ENCODE results near the gene ALX3. TPM values are rescaled to one million over a fixed set of nuclear protein-coding genes. Genes with fewer than 3 reads are reported as not detected.

The ALX3 gene
- polyA plus RNA-seq, 3 donors: not detected

DNA sequence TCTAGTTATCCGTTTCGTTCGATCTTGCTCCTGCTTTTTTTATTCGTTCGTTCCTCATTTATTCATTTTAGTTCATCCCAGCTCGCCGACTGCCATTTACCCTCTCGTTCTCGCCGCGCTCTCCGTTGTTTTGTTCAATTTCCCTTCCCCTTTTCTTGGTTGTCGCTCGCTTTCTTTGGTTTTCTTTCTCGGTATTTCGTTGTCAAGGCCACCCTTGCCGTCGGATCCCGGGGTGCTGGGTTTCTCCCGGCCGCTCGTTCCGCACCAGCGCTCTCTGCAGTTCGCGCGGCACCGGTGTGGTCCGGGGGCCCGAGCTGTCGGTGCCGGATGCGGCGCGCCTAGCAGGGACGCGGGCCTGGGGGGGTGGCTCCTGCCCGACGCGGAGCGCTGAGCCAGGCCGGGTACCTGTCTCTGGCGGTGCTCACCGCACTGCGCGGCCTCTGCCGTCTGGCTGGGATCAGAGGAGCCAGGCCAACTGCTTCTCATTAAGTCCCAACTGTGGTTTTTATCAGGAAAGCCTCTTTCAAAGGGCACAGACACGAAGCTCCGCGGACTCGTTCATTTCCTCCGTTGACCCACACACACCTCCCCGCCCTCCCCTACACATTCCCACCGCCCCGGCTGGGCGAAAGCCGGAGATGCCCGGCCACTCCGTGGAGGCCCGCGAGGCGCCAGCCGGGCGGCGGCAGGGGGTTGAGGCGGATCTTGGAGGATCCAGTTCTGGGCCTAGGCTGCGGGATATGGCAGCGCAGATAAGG lies 1.6 kb downstream of the ALX3 start:
- H3K9me3 ChIP-seq (replicated peaks in 1 of 2; ENCODE audit: control insufficient read depth in 1 of 2, insufficient read depth in 1 of 2, low read length in 2 of 2): peaks cover 0 to 27% of the 10 kb centered on the region in 2 donors
- H3K9ac ChIP-seq (ENCODE audit: insufficient read depth, low read length, poor library complexity, severe bottlenecking): no peak overlapping the region
- H3K79me2 ChIP-seq (ENCODE audit: insufficient read depth, low read length): no peaks in the 10 kb centered on the region
- Mint-ChIP-seq H3K27ac (peak overlapping the region in 1 of 7 donors; percentile 9), H3K27me3 (ENCODE audit: low read depth in 3 of 3) (peaks cover 76 to 92% (median 77%) of the 10 kb centered on the region in 3 donors), H3K36me3 (peaks cover 3 to 18% of the 10 kb centered on the region in 2 donors), H3K9me3 (peaks cover 0 to 20% (median 9%) of the 10 kb centered on the region in 7 donors), H3K4me3 (peak overlapping the region; percentile 72 to 99), H3K4me1 (peaks cover 28% of the 10 kb centered on the region)
- intact Hi-C loops (cut with micrococcal nuclease): no loop called here
- peaks cover 27 to 32% of the 10 kb centered on the region in 2 donors for H3K4me1 ChIP-seq (ENCODE audit: control insufficient read depth in 1 of 2, insufficient read depth in 2 of 2, low read length in 2 of 2)
- peaks cover 53 to 77% of the 10 kb centered on the region in 2 donors for H3K27me3 ChIP-seq (ENCODE audit: control insufficient read depth in 2 of 2, insufficient read depth in 2 of 2, low read length in 2 of 2)
- no peaks in the 10 kb centered on the region for H4K20me1 ChIP-seq (ENCODE audit: insufficient read depth, low read length)
- peak overlapping the region in 2 of 3 experiments; percentile 0 to 67 for H3K4me3 ChIP-seq (replicated peaks in 1 of 3; ENCODE audit: low read depth in 2 of 3, low read length in 3 of 3)
- DNase-seq: peak; percentile 33 to 45 (median 40)
- no peak for TF ChIP-seq CTCF (IDR thresholded peaks at IDR 0.05)
- H2AFZ ChIP-seq (ENCODE audit: insufficient read depth, low read depth, low read length, poor library complexity, severe bottlenecking): peak overlapping the region; percentile 33
- no peak overlapping the region for H3K27ac ChIP-seq (ENCODE audit: low read depth in 1 of 2, low read length in 2 of 2)
- H3K36me3 ChIP-seq (replicated peaks in 1 of 2; ENCODE audit: control insufficient read depth in 1 of 2, insufficient read depth in 2 of 2, low read length in 2 of 2): no peaks in the 10 kb centered on the region
- WGBS (ENCODE audit: insufficient coverage): 4% methylated on average over 52 of the region's 68 CpGs
- H3K4me2 ChIP-seq (replicated peaks; ENCODE audit: extremely low read depth, low read length, poor library complexity, severe bottlenecking): peak overlapping the region; percentile 67

DNA sequence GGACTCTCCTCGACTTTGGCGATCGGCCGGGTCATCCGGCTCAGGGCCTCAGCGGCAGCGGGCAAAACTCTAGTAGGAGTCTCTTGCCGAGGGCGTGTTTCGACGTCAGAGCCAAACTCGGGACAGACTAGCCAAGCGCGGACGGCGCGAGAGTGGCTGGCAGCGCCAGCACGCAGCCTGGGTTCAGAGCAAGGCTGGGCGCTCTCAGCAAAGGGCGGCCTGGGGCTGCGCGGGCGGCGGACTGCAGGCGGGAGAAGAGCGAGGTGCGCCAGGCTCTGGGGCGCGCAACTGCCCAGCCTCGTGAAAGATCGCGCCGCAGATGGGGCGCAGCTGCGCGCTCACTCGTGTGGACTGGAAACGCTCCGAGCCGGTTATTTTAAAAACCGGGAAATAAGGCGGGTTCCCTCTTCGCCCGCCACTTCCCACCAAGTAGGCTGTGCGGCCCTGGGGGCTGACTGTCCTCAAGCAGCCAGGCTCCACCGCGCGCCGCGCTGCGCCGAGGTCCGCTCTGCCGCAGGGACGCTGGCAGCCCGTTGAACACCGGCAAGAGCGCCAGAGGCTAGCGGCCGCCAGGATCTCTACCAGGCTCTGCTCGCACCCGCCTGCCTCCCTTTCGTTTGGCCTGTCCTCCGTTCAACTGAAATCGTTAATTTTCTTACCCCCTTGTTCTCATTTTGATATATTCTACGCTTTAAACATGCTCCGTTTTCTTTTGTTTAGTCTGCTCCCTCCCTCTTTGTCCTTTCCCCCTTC lies 2.4 kb downstream of the ALX3 start:
- WGBS (ENCODE audit: insufficient coverage): 7% methylated on average over 68 of the region's 68 CpGs
- Mint-ChIP-seq H3K36me3 (peaks cover 3 to 18% of the 10 kb centered on the region in 2 donors), H3K27ac (no peak overlapping the region), H3K27me3 (ENCODE audit: low read depth in 3 of 3) (peaks cover 74 to 86% (median 80%) of the 10 kb centered on the region in 3 donors), H3K4me1 (peaks cover 25% of the 10 kb centered on the region), H3K4me3 (peak overlapping the region; percentile 72 to 99), H3K9me3 (peaks cover 0 to 20% (median 9%) of the 10 kb centered on the region in 7 donors)
- DNase-seq: peak; percentile 16 to 27 (median 16)
- Histone ChIP-seq H3K9me3 (replicated peaks in 1 of 2; ENCODE audit: control insufficient read depth in 1 of 2, insufficient read depth in 1 of 2, low read length in 2 of 2) (peaks cover 0 to 27% of the 10 kb centered on the region in 2 donors), H3K79me2 (ENCODE audit: insufficient read depth, low read length) (no peaks in the 10 kb centered on the region), H4K20me1 (ENCODE audit: insufficient read depth, low read length) (no peaks in the 10 kb centered on the region), H3K9ac (ENCODE audit: insufficient read depth, low read length, poor library complexity, severe bottlenecking) (no peak overlapping the region), H3K36me3 (replicated peaks in 1 of 2; ENCODE audit: control insufficient read depth in 1 of 2, insufficient read depth in 2 of 2, low read length in 2 of 2) (no peaks in the 10 kb centered on the region), H3K27me3 (ENCODE audit: control insufficient read depth in 2 of 2, insufficient read depth in 2 of 2, low read length in 2 of 2) (peaks cover 53 to 74% of the 10 kb centered on the region in 2 donors), H3K4me1 (ENCODE audit: control insufficient read depth in 1 of 2, insufficient read depth in 2 of 2, low read length in 2 of 2) (peaks cover 27 to 32% of the 10 kb centered on the region in 2 donors), H3K4me2 (replicated peaks; ENCODE audit: extremely low read depth, low read length, poor library complexity, severe bottlenecking) (peak overlapping the region; percentile 67), H2AFZ (ENCODE audit: insufficient read depth, low read depth, low read length, poor library complexity, severe bottlenecking) (peak overlapping the region; percentile 33), H3K27ac (ENCODE audit: low read depth in 1 of 2, low read length in 2 of 2) (no peak overlapping the region), H3K4me3 (replicated peaks in 1 of 3; ENCODE audit: low read depth in 2 of 3, low read length in 3 of 3) (peak overlapping the region in 2 of 3 experiments; percentile 0 to 67)
- intact Hi-C loops (cut with micrococcal nuclease): no loop called here
- no peak for TF ChIP-seq CTCF (IDR thresholded peaks at IDR 0.05)
